Hepatocyte (in vitro differentiated cells): ENCODE data around the gene INIP.

Source experiments
- CTCF ChIP-seq: fragments of 200-600 bp; sonication (generic); IDR thresholded peaks from 2 replicates; pipeline ENCODE4 v1.5.1; 2016; ENCODE audit warnings: antibody characterized with exemption, mild to moderate bottlenecking; ENCODE audit not compliant: poor library complexity
- EZH2 ChIP-seq: fragments of 200-600 bp; sonication (generic); IDR thresholded peaks from 2 replicates; pipeline ENCODE4 v1.6.1; 2016; ENCODE audit warnings: antibody characterized with exemption, mild to moderate bottlenecking, borderline replicate concordance

GRCh38 chr9:112761912-112762655 lies 44.2 kb upstream of the INIP start:
- TF ChIP-seq CTCF (no peak), EZH2 (no peak)
